PC-3 (cell line): Measurements from ENCODE around the gene TUBGCP6.

Source experiments
- CTCF ChIP-seq: fragments of 300-600 bp; sonication (generic); conservative IDR thresholded peaks from 2 replicates; pipeline ENCODE4 v1.5.1; 2017; ENCODE audit warnings: antibody characterized with exemption, low read depth, mild to moderate bottlenecking, low read length
- EZH2phosphoT487 ChIP-seq: fragments of 300-600 bp; sonication (generic); IDR thresholded peaks from 2 replicates; pipeline ENCODE4 v1.6.1; 2018; ENCODE audit warnings: mild to moderate bottlenecking, antibody characterized with exemption, low read length, borderline replicate concordance

GRCh38 chr22:50205781-50206569, 38.8 kb downstream of the TUBGCP6 start:
- TF ChIP-seq CTCF (no peak), EZH2phosphoT487 (no peak)
